Measurements from ENCODE around the gene ISG20L2.

ISG20L2 gene

DNA sequence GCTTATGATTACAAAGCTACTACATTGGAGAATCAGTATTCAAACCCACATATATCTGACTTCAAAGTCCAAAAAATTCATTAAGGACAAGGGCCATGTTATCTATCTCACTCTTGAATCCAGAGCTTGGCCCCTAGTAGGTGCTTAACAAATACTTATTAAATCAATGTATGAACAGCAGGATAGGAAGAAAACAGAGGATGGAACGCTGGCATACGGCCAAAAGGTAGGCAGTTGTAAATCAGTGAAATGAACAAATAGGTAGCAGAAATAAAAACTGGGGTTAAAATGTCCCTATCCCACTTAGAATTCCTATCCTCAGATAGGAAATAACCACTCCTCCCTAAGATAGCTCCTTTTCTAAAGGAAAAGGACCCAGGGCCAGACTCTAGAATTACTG lies 10.3 kb upstream of the ISG20L2 start:
- TF ChIP-seq, protein P1, sequence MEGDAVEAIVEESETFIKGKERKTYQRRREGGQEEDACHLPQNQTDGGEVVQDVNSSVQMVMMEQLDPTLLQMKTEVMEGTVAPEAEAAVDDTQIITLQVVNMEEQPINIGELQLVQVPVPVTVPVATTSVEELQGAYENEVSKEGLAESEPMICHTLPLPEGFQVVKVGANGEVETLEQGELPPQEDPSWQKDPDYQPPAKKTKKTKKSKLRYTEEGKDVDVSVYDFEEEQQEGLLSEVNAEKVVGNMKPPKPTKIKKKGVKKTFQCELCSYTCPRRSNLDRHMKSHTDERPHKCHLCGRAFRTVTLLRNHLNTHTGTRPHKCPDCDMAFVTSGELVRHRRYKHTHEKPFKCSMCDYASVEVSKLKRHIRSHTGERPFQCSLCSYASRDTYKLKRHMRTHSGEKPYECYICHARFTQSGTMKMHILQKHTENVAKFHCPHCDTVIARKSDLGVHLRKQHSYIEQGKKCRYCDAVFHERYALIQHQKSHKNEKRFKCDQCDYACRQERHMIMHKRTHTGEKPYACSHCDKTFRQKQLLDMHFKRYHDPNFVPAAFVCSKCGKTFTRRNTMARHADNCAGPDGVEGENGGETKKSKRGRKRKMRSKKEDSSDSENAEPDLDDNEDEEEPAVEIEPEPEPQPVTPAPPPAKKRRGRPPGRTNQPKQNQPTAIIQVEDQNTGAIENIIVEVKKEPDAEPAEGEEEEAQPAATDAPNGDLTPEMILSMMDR (IDR thresholded peaks at IDR 0.05; ENCODE audit: low read depth, low read length): no peak

DNA sequence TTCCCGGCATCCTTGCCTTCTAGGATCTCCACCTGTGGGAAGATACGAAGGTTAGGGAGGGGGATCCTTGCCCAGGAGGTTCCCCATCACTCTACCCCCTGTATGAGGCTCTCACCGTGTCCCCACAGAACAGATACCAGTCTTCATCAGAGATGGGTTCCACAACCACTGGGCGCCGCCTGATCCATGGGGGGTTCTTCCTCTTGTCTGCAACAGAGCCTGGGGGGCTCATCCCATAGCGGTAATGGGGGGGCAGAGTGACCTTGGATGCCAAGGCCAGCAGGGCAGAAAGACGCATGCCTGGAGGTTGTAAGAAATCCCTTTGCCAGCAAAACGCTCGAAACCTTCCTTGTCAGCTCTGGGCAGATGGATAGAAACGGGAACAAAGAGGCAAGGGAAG lies 9.8 kb upstream of the ISG20L2 start:
- no peak overlapping the region for H3K4me3 ChIP-seq (ENCODE audit: low read depth, low read length)
- TF ChIP-seq, protein P1 (IDR thresholded peaks at IDR 0.05; ENCODE audit: low read depth, low read length): no peak

More for the DNA sequence above, 10.3 kb upstream of the ISG20L2 start:
- no peak overlapping the region for H3K4me3 ChIP-seq (ENCODE audit: low read depth, low read length)

DNA sequence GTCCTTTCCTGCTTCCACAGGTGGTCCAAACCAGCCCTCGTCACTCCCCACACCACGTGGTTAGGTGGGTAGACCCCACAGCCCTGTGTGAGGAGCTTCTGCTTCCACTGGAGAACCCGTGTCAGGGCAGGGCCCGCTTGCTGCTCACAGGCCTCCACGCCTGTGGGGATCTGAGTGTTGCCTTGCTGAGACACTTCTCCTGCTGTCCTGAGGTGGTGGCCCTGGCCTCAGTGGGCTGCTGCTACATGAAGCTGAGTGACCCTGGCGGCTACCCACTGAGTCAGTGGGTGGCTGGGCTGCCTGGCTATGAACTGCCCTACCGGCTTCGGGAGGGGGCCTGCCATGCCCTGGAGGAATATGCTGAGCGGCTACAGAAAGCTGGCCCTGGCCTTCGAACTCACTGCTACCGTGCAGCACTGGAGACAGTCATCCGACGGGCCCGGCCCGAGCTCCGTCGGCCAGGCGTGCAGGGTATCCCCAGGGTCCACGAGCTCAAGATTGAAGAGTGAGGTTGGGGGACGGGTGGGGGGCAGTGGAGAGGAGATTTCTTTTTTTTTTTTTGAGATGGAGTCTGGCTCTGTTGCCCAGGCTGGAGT lies 5.5 kb upstream of the ISG20L2 start:
- H3K4me3 ChIP-seq (ENCODE audit: low read depth, low read length): no peak overlapping the region
- TF ChIP-seq, protein P1 (IDR thresholded peaks at IDR 0.05; ENCODE audit: low read depth, low read length): no peak

DNA sequence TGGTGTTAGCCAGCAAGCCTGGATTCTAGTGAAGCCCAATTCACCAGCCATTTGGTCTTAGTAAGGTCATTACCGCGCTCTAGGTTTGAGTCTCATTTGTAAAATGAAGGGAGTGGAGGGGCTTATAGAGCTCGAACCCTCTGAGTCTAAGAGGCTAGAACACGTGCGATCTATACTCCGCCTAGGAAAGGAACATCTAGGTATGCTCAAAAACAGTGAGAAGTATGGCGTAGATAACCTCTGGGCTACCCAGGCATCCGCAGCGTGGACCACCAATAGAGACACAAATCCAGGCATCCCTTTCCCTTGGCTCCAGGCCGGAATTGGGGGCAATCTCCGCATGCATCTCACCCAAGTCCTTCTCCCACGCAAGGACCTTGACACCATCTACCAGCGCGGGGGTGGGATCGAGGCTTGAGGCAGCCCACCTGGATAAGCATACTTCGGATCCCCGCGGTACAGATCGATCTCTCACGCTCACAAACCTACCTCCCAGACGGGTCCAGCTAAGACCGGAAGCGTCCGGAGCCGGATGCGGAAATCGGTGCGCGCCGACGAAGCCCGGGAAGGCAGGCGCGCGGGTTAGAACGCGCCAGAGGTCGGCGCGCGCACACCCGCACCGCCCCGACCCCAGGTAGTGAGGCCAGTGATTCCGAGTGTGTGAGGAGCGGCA lies 504 bp downstream of the ISG20L2 start, which contains the start of gene METTL25B:
TSS of gene METTL25B (plus strand) at position 544 of the 673 bp plus-strand sequence. CDS start 636 bp downstream, outside the sequence.
- peak within 1 kb of the TSS; percentile 85 for H3K4me3 ChIP-seq (ENCODE audit: low read depth, low read length)
- TF ChIP-seq, protein P1 (IDR thresholded peaks at IDR 0.05; ENCODE audit: low read depth, low read length): no peak

DNA sequence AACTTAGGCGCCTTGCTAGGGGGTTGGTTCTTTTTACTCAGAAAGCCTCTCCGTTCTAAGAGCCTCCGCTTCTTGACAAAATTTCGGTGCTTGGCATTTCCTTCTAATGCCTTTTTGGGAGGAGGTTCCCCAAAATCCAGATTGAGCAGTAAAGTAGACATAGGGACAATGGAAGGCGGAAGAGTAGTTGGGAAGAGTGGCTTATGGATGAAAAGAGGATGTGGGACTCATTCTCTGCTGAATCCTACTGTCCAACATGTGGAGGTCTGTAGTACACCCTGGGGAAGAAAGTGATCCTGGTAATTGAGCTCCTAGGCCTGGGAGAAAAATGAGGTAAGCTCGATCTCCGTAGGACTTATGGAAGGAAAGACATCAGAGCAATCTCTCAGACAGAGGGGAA lies 1.1 kb downstream of the ISG20L2 start:
- TF ChIP-seq, protein P1 (IDR thresholded peaks at IDR 0.05; ENCODE audit: low read depth, low read length): no peak
- H3K4me3 ChIP-seq (ENCODE audit: low read depth, low read length): peak overlapping the region; percentile 85

DNA sequence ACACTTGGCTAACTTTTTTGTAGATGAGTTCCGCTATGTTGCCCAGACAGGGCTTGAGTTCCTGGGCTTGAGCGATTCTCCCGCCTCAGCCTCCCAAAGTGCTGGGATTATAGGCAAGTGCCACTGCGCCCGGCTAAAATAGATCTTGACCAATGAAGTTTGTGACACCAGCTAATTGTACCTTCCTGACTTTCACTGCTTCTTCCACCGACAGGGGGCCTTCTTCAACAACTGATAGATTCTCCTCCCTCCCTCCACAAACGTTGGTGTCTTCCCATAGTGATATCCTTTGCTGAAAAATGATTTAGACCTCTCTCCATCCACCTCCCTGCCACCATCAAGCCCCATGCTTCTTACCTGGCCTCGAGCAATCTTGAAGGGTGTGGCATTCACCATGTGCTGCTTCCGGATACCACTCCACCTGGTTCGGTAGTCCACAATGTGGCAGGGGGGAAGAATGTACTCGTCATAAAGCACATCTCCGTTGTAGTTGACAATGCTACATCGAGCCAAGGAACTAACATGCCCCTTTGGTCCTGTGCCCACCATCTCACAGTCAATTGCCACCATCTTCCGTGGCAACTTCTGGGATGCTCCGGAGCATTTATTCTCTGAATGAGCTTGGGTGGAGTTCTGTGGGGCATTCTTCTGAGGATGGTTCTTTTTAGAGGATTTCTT lies 1.9 kb downstream of the ISG20L2 start:
- TF ChIP-seq, protein P1 (IDR thresholded peaks at IDR 0.05; ENCODE audit: low read depth, low read length): peak; percentile 49
- H3K4me3 ChIP-seq (ENCODE audit: low read depth, low read length): peak overlapping the region; percentile 85
